Measurements from ENCODE around the gene HMOX1. TPM values are rescaled to one million over a fixed set of nuclear protein-coding genes. Genes with fewer than 3 reads are reported as not detected.

Gene HMOX1
- total RNA-seq, 5 donors from 2014 or later (not counting 1 experiment from before 2014, with no cell fraction given) = 0.40 to 2.4 (median 1.0) TPM

- ATAC-seq (replicated peaks in 1 of 4) (peak in 1 of 4 experiments; percentile 32), DNase-seq (peak in 1 of 35 experiments; percentile 32)
- H3K4me3 Mint-ChIP-seq = no peak overlapping the region
- Histone ChIP-seq H3K27me3 (replicated peaks in 1 of 2; ENCODE audit: control insufficient read depth in 2 of 2, extremely low read depth in 1 of 2, insufficient read depth in 2 of 2, low read length in 1 of 2) (peaks cover 0 to 47% of the 10 kb centered on the region in 2 experiments), H3K27ac (ENCODE audit: low read length) (no peak overlapping the region), H3K4me1 (ENCODE audit: control insufficient read depth in 1 of 2, extremely low read depth in 1 of 2, insufficient read depth in 2 of 2, low read length in 2 of 2) (peaks cover 0 to 9% of the 10 kb centered on the region in 2 experiments), H3K9me3 (no peaks in the 10 kb centered on the region), H3K4me3 (ENCODE audit: control insufficient read depth in 1 of 2, extremely low read depth in 1 of 2, low read length in 1 of 2) (no peak overlapping the region), H3K36me3 (ENCODE audit: control insufficient read depth in 2 of 2, extremely low read depth in 1 of 2, insufficient read depth in 1 of 2, low read length in 1 of 2) (no peaks in the 10 kb centered on the region)
- H3K36me3 Mint-ChIP-seq = no peaks in the 10 kb centered on the region
- ChIA-PET CTCF (no interaction called here), POLR2A (no interaction called here)
- no peaks in the 10 kb centered on the region for H3K9me3 Mint-ChIP-seq
- H3K4me1 Mint-ChIP-seq = peaks cover 6 to 7% (median 7%) of the 10 kb centered on the region in 3 donors
- 39% methylated on average over 9 of the region's 9 CpGs for WGBS (ENCODE audit: insufficient coverage)
- H3K27me3 Mint-ChIP-seq = peaks cover 16 to 25% of the 10 kb centered on the region in 2 donors
- H3K27ac Mint-ChIP-seq = no peak overlapping the region
Measured at GRCh38 chr22:35367331-35367886, 13.5 kb upstream of the HMOX1 start.

- ATAC-seq (replicated peaks in 1 of 4) (no peak), DNase-seq (no peak)
- Histone ChIP-seq H3K9me3 (no peaks in the 10 kb centered on the region), H3K36me3 (ENCODE audit: control insufficient read depth in 2 of 2, extremely low read depth in 1 of 2, insufficient read depth in 1 of 2, low read length in 1 of 2) (no peaks in the 10 kb centered on the region), H3K27me3 (replicated peaks in 1 of 2; ENCODE audit: control insufficient read depth in 2 of 2, extremely low read depth in 1 of 2, insufficient read depth in 2 of 2, low read length in 1 of 2) (peaks cover 0 to 42% of the 10 kb centered on the region in 2 experiments), H3K4me1 (ENCODE audit: control insufficient read depth in 1 of 2, extremely low read depth in 1 of 2, insufficient read depth in 2 of 2, low read length in 2 of 2) (peaks cover 0 to 9% of the 10 kb centered on the region in 2 experiments), H3K27ac (ENCODE audit: low read length) (no peak overlapping the region), H3K4me3 (ENCODE audit: control insufficient read depth in 1 of 2, extremely low read depth in 1 of 2, low read length in 1 of 2) (no peak overlapping the region)
- H3K27me3 Mint-ChIP-seq = peaks cover 16 to 25% of the 10 kb centered on the region in 2 donors
- ChIA-PET POLR2A (interaction anchor here in 1 of 2 donors (0.6 kb wide), 2 partner anchors 28 to 449 kb away, joined by 3 to 6 read pairs; no protein-coding TSS in a partner anchor), CTCF (no interaction called here)
- H3K36me3 Mint-ChIP-seq = no peaks in the 10 kb centered on the region
- H3K27ac Mint-ChIP-seq = no peak overlapping the region
- no peak overlapping the region for H3K4me3 Mint-ChIP-seq
- H3K4me1 Mint-ChIP-seq = peaks cover 6 to 7% (median 7%) of the 10 kb centered on the region in 3 donors
- 93% methylated on average over 3 of the region's 6 CpGs for WGBS (ENCODE audit: insufficient coverage)
- H3K9me3 Mint-ChIP-seq = no peaks in the 10 kb centered on the region
Measured at GRCh38 chr22:35368386-35368785, 12.5 kb upstream of the HMOX1 start.

- ATAC-seq (replicated peaks in 1 of 4) = no peak
- Mint-ChIP-seq H3K27me3 (peaks cover 13 to 22% of the 10 kb centered on the region in 2 donors), H3K4me3 (no peak overlapping the region), H3K9me3 (no peaks in the 10 kb centered on the region), H3K4me1 (peaks cover 6 to 7% (median 7%) of the 10 kb centered on the region in 3 donors), H3K36me3 (no peaks in the 10 kb centered on the region), H3K27ac (no peak overlapping the region)
- 86% methylated on average over 2 of the region's 2 CpGs for WGBS (ENCODE audit: insufficient coverage)
- Histone ChIP-seq H3K27me3 (replicated peaks in 1 of 2; ENCODE audit: control insufficient read depth in 2 of 2, extremely low read depth in 1 of 2, insufficient read depth in 2 of 2, low read length in 1 of 2) (peaks cover 0 to 32% of the 10 kb centered on the region in 2 experiments), H3K4me1 (ENCODE audit: control insufficient read depth in 1 of 2, extremely low read depth in 1 of 2, insufficient read depth in 2 of 2, low read length in 2 of 2) (peaks cover 0 to 9% of the 10 kb centered on the region in 2 experiments), H3K9me3 (no peaks in the 10 kb centered on the region), H3K27ac (ENCODE audit: low read length) (no peak overlapping the region), H3K36me3 (ENCODE audit: control insufficient read depth in 2 of 2, extremely low read depth in 1 of 2, insufficient read depth in 1 of 2, low read length in 1 of 2) (no peaks in the 10 kb centered on the region), H3K4me3 (ENCODE audit: control insufficient read depth in 1 of 2, extremely low read depth in 1 of 2, low read length in 1 of 2) (no peak overlapping the region)
- DNase-seq = no peak
- ChIA-PET CTCF (interaction anchor here in 1 of 2 donors (1.1 kb wide), 1 partner anchor 27 kb away, joined by 4 read pairs; no protein-coding TSS in a partner anchor), POLR2A (no interaction called here)
Measured at GRCh38 chr22:35369996-35370395, 10.9 kb upstream of the HMOX1 start.

- CTCF ChIA-PET = no interaction called here
- H3K4me1 ChIP-seq (ENCODE audit: control insufficient read depth in 1 of 2, extremely low read depth in 1 of 2, insufficient read depth in 2 of 2, low read length in 2 of 2) = peaks cover 0 to 19% of the 10 kb centered on the region in 2 experiments
- no peak overlapping the region for H3K27ac Mint-ChIP-seq
Measured at GRCh38 chr22:35373781-35374180, 7.1 kb upstream of the HMOX1 start.

GRCh38 chr22:35375031-35375430 lies 5.9 kb upstream of the HMOX1 start:
- POLR2A ChIA-PET = interaction anchor here in 1 of 2 donors (0.6 kb wide), 1 partner anchor 1505 kb away, joined by 3 read pairs; no protein-coding TSS in a partner anchor
- no peak for ATAC-seq (replicated peaks in 1 of 4)
- no CpG with 5 or more reads among the region's 3 CpGs for WGBS (ENCODE audit: insufficient coverage)

More at GRCh38 chr22:35373781-35374180, 7.1 kb upstream of the HMOX1 start:
- no CpG with 5 or more reads among the region's 6 CpGs for WGBS (ENCODE audit: insufficient coverage)
- H3K4me1 Mint-ChIP-seq = peaks cover 17 to 20% (median 19%) of the 10 kb centered on the region in 3 donors
- no peaks in the 10 kb centered on the region for H3K9me3 Mint-ChIP-seq
- ATAC-seq (replicated peaks in 1 of 4) (no peak), DNase-seq (no peak)
- POLR2A ChIA-PET = interaction anchor here in 1 of 2 donors (0.6 kb wide), 1 partner anchor 24 kb away, joined by 11 read pairs; no protein-coding TSS in a partner anchor
- H3K27ac ChIP-seq (ENCODE audit: low read length) = no peak overlapping the region
- H3K9me3 ChIP-seq = no peaks in the 10 kb centered on the region
- no peak overlapping the region for H3K4me3 Mint-ChIP-seq
- no peaks in the 10 kb centered on the region for H3K36me3 Mint-ChIP-seq
- no peaks in the 10 kb centered on the region for H3K36me3 ChIP-seq (ENCODE audit: control insufficient read depth in 2 of 2, extremely low read depth in 1 of 2, insufficient read depth in 1 of 2, low read length in 1 of 2)
- H3K4me3 ChIP-seq (ENCODE audit: control insufficient read depth in 1 of 2, extremely low read depth in 1 of 2, low read length in 1 of 2) = no peak overlapping the region
- peaks cover 0 to 3% of the 10 kb centered on the region in 2 donors for H3K27me3 Mint-ChIP-seq
- peaks cover 0 to 11% of the 10 kb centered on the region in 2 experiments for H3K27me3 ChIP-seq (replicated peaks in 1 of 2; ENCODE audit: control insufficient read depth in 2 of 2, extremely low read depth in 1 of 2, insufficient read depth in 2 of 2, low read length in 1 of 2)

GRCh38 chr22:35375526-35375925 lies 5.4 kb upstream of the HMOX1 start:
- CTCF ChIA-PET = interaction anchor here in 1 of 2 donors (0.7 kb wide), 1 partner anchor 675 kb away, joined by 3 read pairs; no protein-coding TSS in a partner anchor
- DNase-seq (no peak), ATAC-seq (replicated peaks in 1 of 4) (no peak)
- H3K4me3 Mint-ChIP-seq = no peak overlapping the region
- peak overlapping the region in 1 of 2 donors; percentile 53 for H3K27ac Mint-ChIP-seq
- H3K36me3 Mint-ChIP-seq = no peaks in the 10 kb centered on the region
- POLR2A ChIA-PET = interaction anchor here in 1 of 2 donors (0.6 to 0.7 kb wide), 2 partner anchors 508 to 1505 kb away, joined by 3 read pairs; no protein-coding TSS in a partner anchor
- no peaks in the 10 kb centered on the region for H3K36me3 ChIP-seq (ENCODE audit: control insufficient read depth in 2 of 2, extremely low read depth in 1 of 2, insufficient read depth in 1 of 2, low read length in 1 of 2)
- H3K9me3 Mint-ChIP-seq = no peaks in the 10 kb centered on the region
- H3K27me3 ChIP-seq (replicated peaks in 1 of 2; ENCODE audit: control insufficient read depth in 2 of 2, extremely low read depth in 1 of 2, insufficient read depth in 2 of 2, low read length in 1 of 2) = peaks cover 0 to 6% of the 10 kb centered on the region in 2 experiments
- H3K9me3 ChIP-seq = no peaks in the 10 kb centered on the region
- H3K4me3 ChIP-seq (ENCODE audit: control insufficient read depth in 1 of 2, extremely low read depth in 1 of 2, low read length in 1 of 2) = no peak overlapping the region
- peaks cover 0 to 21% of the 10 kb centered on the region in 2 experiments for H3K4me1 ChIP-seq (ENCODE audit: control insufficient read depth in 1 of 2, extremely low read depth in 1 of 2, insufficient read depth in 2 of 2, low read length in 2 of 2)
- H3K4me1 Mint-ChIP-seq = peaks cover 18 to 23% (median 19%) of the 10 kb centered on the region in 3 donors
- 87% methylated on average over 7 of the region's 8 CpGs for WGBS (ENCODE audit: insufficient coverage)
- peaks cover 0 to 5% of the 10 kb centered on the region in 2 donors for H3K27me3 Mint-ChIP-seq
- no peak overlapping the region for H3K27ac ChIP-seq (ENCODE audit: low read length)

More at GRCh38 chr22:35375031-35375430, 5.9 kb upstream of the HMOX1 start:
- H3K27me3 ChIP-seq (replicated peaks in 1 of 2; ENCODE audit: control insufficient read depth in 2 of 2, extremely low read depth in 1 of 2, insufficient read depth in 2 of 2, low read length in 1 of 2) = peaks cover 0 to 9% of the 10 kb centered on the region in 2 experiments
- no peak overlapping the region for H3K4me3 ChIP-seq (ENCODE audit: control insufficient read depth in 1 of 2, extremely low read depth in 1 of 2, low read length in 1 of 2)
- no peaks in the 10 kb centered on the region for H3K9me3 Mint-ChIP-seq
- DNase-seq = no peak
- CTCF ChIA-PET = interaction anchor here in 1 of 2 donors (0.7 kb wide), 1 partner anchor 675 kb away, joined by 3 read pairs; no protein-coding TSS in a partner anchor
- H3K27me3 Mint-ChIP-seq = peaks cover 0 to 2% of the 10 kb centered on the region in 2 donors
- H3K27ac Mint-ChIP-seq = no peak overlapping the region
- H3K4me1 Mint-ChIP-seq = peaks cover 17 to 20% (median 19%) of the 10 kb centered on the region in 3 donors
- H3K36me3 Mint-ChIP-seq = no peaks in the 10 kb centered on the region
- H3K9me3 ChIP-seq = no peaks in the 10 kb centered on the region
- peaks cover 0 to 19% of the 10 kb centered on the region in 2 experiments for H3K4me1 ChIP-seq (ENCODE audit: control insufficient read depth in 1 of 2, extremely low read depth in 1 of 2, insufficient read depth in 2 of 2, low read length in 2 of 2)
- no peak overlapping the region for H3K27ac ChIP-seq (ENCODE audit: low read length)
- H3K36me3 ChIP-seq (ENCODE audit: control insufficient read depth in 2 of 2, extremely low read depth in 1 of 2, insufficient read depth in 1 of 2, low read length in 1 of 2) = no peaks in the 10 kb centered on the region
- H3K4me3 Mint-ChIP-seq = no peak overlapping the region
